Measurements from ENCODE around the gene NMNAT3.

NMNAT3 gene

GRCh38 chr3:139642996-139643395, 34.8 kb downstream of the NMNAT3 start:
- Histone ChIP-seq H3K4me1 (ENCODE audit: control insufficient read depth, insufficient read depth, low read length, poor library complexity, severe bottlenecking) (no peaks in the 10 kb centered on the region), H3K9me3 (ENCODE audit: control insufficient read depth, low read length) (no peaks in the 10 kb centered on the region), H3K27ac (ENCODE audit: insufficient read depth, low read length, poor library complexity, severe bottlenecking) (no peak overlapping the region), H3K4me3 (ENCODE audit: insufficient read depth, low read depth, low read length, poor library complexity, severe bottlenecking) (no peak overlapping the region), H3K27me3 (replicated peaks; ENCODE audit: control insufficient read depth, insufficient read depth, low read length, poor library complexity, severe bottlenecking) (no peaks in the 10 kb centered on the region), H3K36me3 (ENCODE audit: control insufficient read depth, insufficient read depth, low read length) (no peaks in the 10 kb centered on the region)
- no peak for DNase-seq

GRCh38 chr3:139640456-139640855, 37.3 kb downstream of the NMNAT3 start:
- Histone ChIP-seq H3K9me3 (ENCODE audit: control insufficient read depth, low read length) (no peaks in the 10 kb centered on the region), H3K36me3 (ENCODE audit: control insufficient read depth, insufficient read depth, low read length) (no peaks in the 10 kb centered on the region), H3K27me3 (replicated peaks; ENCODE audit: control insufficient read depth, insufficient read depth, low read length, poor library complexity, severe bottlenecking) (no peaks in the 10 kb centered on the region), H3K4me3 (ENCODE audit: insufficient read depth, low read depth, low read length, poor library complexity, severe bottlenecking) (no peak overlapping the region), H3K4me1 (ENCODE audit: control insufficient read depth, insufficient read depth, low read length, poor library complexity, severe bottlenecking) (no peaks in the 10 kb centered on the region), H3K27ac (ENCODE audit: insufficient read depth, low read length, poor library complexity, severe bottlenecking) (no peak overlapping the region)
- no peak for DNase-seq

GRCh38 chr3:139639662-139640061, 38.1 kb downstream of the NMNAT3 start:
- Histone ChIP-seq H3K4me1 (ENCODE audit: control insufficient read depth, insufficient read depth, low read length, poor library complexity, severe bottlenecking) (no peaks in the 10 kb centered on the region), H3K27me3 (replicated peaks; ENCODE audit: control insufficient read depth, insufficient read depth, low read length, poor library complexity, severe bottlenecking) (no peaks in the 10 kb centered on the region), H3K4me3 (ENCODE audit: insufficient read depth, low read depth, low read length, poor library complexity, severe bottlenecking) (no peak overlapping the region), H3K27ac (ENCODE audit: insufficient read depth, low read length, poor library complexity, severe bottlenecking) (no peak overlapping the region), H3K9me3 (ENCODE audit: control insufficient read depth, low read length) (no peaks in the 10 kb centered on the region), H3K36me3 (ENCODE audit: control insufficient read depth, insufficient read depth, low read length) (no peaks in the 10 kb centered on the region)
- DNase-seq, result no peak

- DNase-seq, result no peak
- no peak overlapping the region for H3K4me3 ChIP-seq (ENCODE audit: insufficient read depth, low read depth, low read length, poor library complexity, severe bottlenecking)
- H3K27ac ChIP-seq (ENCODE audit: insufficient read depth, low read length, poor library complexity, severe bottlenecking), result no peak overlapping the region
These were observed 39.3 kb downstream of the NMNAT3 start for GRCh38 chr3:139638518-139638917.

GRCh38 chr3:139636511-139636910, 41.3 kb downstream of the NMNAT3 start:
- Histone ChIP-seq H3K36me3 (ENCODE audit: control insufficient read depth, insufficient read depth, low read length) (no peaks in the 10 kb centered on the region), H3K27me3 (replicated peaks; ENCODE audit: control insufficient read depth, insufficient read depth, low read length, poor library complexity, severe bottlenecking) (no peaks in the 10 kb centered on the region), H3K4me3 (ENCODE audit: insufficient read depth, low read depth, low read length, poor library complexity, severe bottlenecking) (no peak overlapping the region), H3K27ac (ENCODE audit: insufficient read depth, low read length, poor library complexity, severe bottlenecking) (no peak overlapping the region), H3K4me1 (ENCODE audit: control insufficient read depth, insufficient read depth, low read length, poor library complexity, severe bottlenecking) (no peaks in the 10 kb centered on the region), H3K9me3 (ENCODE audit: control insufficient read depth, low read length) (no peaks in the 10 kb centered on the region)
- DNase-seq, result no peak

More at GRCh38 chr3:139638518-139638917, 39.3 kb downstream of the NMNAT3 start:
- Histone ChIP-seq H3K27me3 (replicated peaks; ENCODE audit: control insufficient read depth, insufficient read depth, low read length, poor library complexity, severe bottlenecking) (no peaks in the 10 kb centered on the region), H3K9me3 (ENCODE audit: control insufficient read depth, low read length) (no peaks in the 10 kb centered on the region), H3K4me1 (ENCODE audit: control insufficient read depth, insufficient read depth, low read length, poor library complexity, severe bottlenecking) (no peaks in the 10 kb centered on the region), H3K36me3 (ENCODE audit: control insufficient read depth, insufficient read depth, low read length) (no peaks in the 10 kb centered on the region)

GRCh38 chr3:139634111-139634635, 43.6 kb downstream of the NMNAT3 start:
- H3K9me3 ChIP-seq (ENCODE audit: control insufficient read depth, low read length), result no peaks in the 10 kb centered on the region
- H3K4me1 ChIP-seq (ENCODE audit: control insufficient read depth, insufficient read depth, low read length, poor library complexity, severe bottlenecking), result no peaks in the 10 kb centered on the region

GRCh38 chr3:139633511-139633910, 44.3 kb downstream of the NMNAT3 start:
- H3K27me3 ChIP-seq (replicated peaks; ENCODE audit: control insufficient read depth, insufficient read depth, low read length, poor library complexity, severe bottlenecking), result no peaks in the 10 kb centered on the region
- DNase-seq, result no peak
- no peaks in the 10 kb centered on the region for H3K9me3 ChIP-seq (ENCODE audit: control insufficient read depth, low read length)
- no peak overlapping the region for H3K27ac ChIP-seq (ENCODE audit: insufficient read depth, low read length, poor library complexity, severe bottlenecking)
- H3K4me3 ChIP-seq (ENCODE audit: insufficient read depth, low read depth, low read length, poor library complexity, severe bottlenecking), result no peak overlapping the region
- no peaks in the 10 kb centered on the region for H3K4me1 ChIP-seq (ENCODE audit: control insufficient read depth, insufficient read depth, low read length, poor library complexity, severe bottlenecking)
- no peaks in the 10 kb centered on the region for H3K36me3 ChIP-seq (ENCODE audit: control insufficient read depth, insufficient read depth, low read length)

More at GRCh38 chr3:139634111-139634635, 43.6 kb downstream of the NMNAT3 start:
- Histone ChIP-seq H3K4me3 (ENCODE audit: insufficient read depth, low read depth, low read length, poor library complexity, severe bottlenecking) (no peak overlapping the region), H3K27me3 (replicated peaks; ENCODE audit: control insufficient read depth, insufficient read depth, low read length, poor library complexity, severe bottlenecking) (no peaks in the 10 kb centered on the region), H3K27ac (ENCODE audit: insufficient read depth, low read length, poor library complexity, severe bottlenecking) (no peak overlapping the region), H3K36me3 (ENCODE audit: control insufficient read depth, insufficient read depth, low read length) (no peaks in the 10 kb centered on the region)
- no peak for DNase-seq

- Histone ChIP-seq H3K36me3 (ENCODE audit: control insufficient read depth, insufficient read depth, low read length) (no peaks in the 10 kb centered on the region), H3K27ac (ENCODE audit: insufficient read depth, low read length, poor library complexity, severe bottlenecking) (no peak overlapping the region), H3K4me1 (ENCODE audit: control insufficient read depth, insufficient read depth, low read length, poor library complexity, severe bottlenecking) (no peaks in the 10 kb centered on the region)
These were observed 47.2 kb downstream of the NMNAT3 start for GRCh38 chr3:139630542-139630941.

GRCh38 chr3:139629033-139629432, 48.7 kb downstream of the NMNAT3 start:
- DNase-seq, result no peak
- Histone ChIP-seq H3K36me3 (ENCODE audit: control insufficient read depth, insufficient read depth, low read length) (no peaks in the 10 kb centered on the region), H3K27me3 (replicated peaks; ENCODE audit: control insufficient read depth, insufficient read depth, low read length, poor library complexity, severe bottlenecking) (no peaks in the 10 kb centered on the region), H3K4me3 (ENCODE audit: insufficient read depth, low read depth, low read length, poor library complexity, severe bottlenecking) (no peak overlapping the region), H3K27ac (ENCODE audit: insufficient read depth, low read length, poor library complexity, severe bottlenecking) (no peak overlapping the region), H3K4me1 (ENCODE audit: control insufficient read depth, insufficient read depth, low read length, poor library complexity, severe bottlenecking) (no peaks in the 10 kb centered on the region), H3K9me3 (ENCODE audit: control insufficient read depth, low read length) (no peaks in the 10 kb centered on the region)

More at GRCh38 chr3:139630542-139630941, 47.2 kb downstream of the NMNAT3 start:
- no peak for DNase-seq
- H3K27me3 ChIP-seq (replicated peaks; ENCODE audit: control insufficient read depth, insufficient read depth, low read length, poor library complexity, severe bottlenecking), result no peaks in the 10 kb centered on the region
- no peaks in the 10 kb centered on the region for H3K9me3 ChIP-seq (ENCODE audit: control insufficient read depth, low read length)
- H3K4me3 ChIP-seq (ENCODE audit: insufficient read depth, low read depth, low read length, poor library complexity, severe bottlenecking), result no peak overlapping the region

- Histone ChIP-seq H3K4me3 (ENCODE audit: insufficient read depth, low read depth, low read length, poor library complexity, severe bottlenecking) (no peak overlapping the region), H3K9me3 (ENCODE audit: control insufficient read depth, low read length) (no peaks in the 10 kb centered on the region), H3K4me1 (ENCODE audit: control insufficient read depth, insufficient read depth, low read length, poor library complexity, severe bottlenecking) (no peaks in the 10 kb centered on the region), H3K27me3 (replicated peaks; ENCODE audit: control insufficient read depth, insufficient read depth, low read length, poor library complexity, severe bottlenecking) (no peaks in the 10 kb centered on the region), H3K27ac (ENCODE audit: insufficient read depth, low read length, poor library complexity, severe bottlenecking) (no peak overlapping the region), H3K36me3 (ENCODE audit: control insufficient read depth, insufficient read depth, low read length) (no peaks in the 10 kb centered on the region)
- no peak for DNase-seq
These were observed 50.0 kb downstream of the NMNAT3 start for GRCh38 chr3:139627759-139628158.
